Gastroesophageal sphincter (tissue), 3 donors: ENCODE data around the gene ENPP7.
"Not testable (repeated sequence)": the region's sequence is repeated elsewhere in the genome, so short reads cannot be mapped to it uniquely, and the experiment has no call there.

ENCODE experiments used
- CTCF ChIP-seq, 4 experiments: fragments of 200-600 bp in 2 of 4; fragments of 450-650 bp in 2 of 4; sonication (generic) in 1 of 4; IDR thresholded peaks; one replicate each; pipeline ENCODE4 v1.5.1; 2017 to 2019; ENCODE audit warnings: antibody characterized with exemption in 4 of 4, mild to moderate bottlenecking in 2 of 4, moderate library complexity in 2 of 4
- EP300 ChIP-seq: sonication (generic); formaldehyde crosslinking; IDR thresholded peaks from one replicate; pipeline ENCODE4 v1.6.1; 2017; ENCODE audit warnings: antibody characterized with exemption, mild to moderate bottlenecking
- POLR2A ChIP-seq, 2 donors: fragments of 450-650 bp; IDR thresholded peaks; one replicate each; pipeline ENCODE4 v1.6.1; 2017; ENCODE audit warnings: antibody characterized with exemption in 2 of 2, mild to moderate bottlenecking in 2 of 2, moderate library complexity in 1 of 2
- POLR2AphosphoS5 ChIP-seq: sonication (generic); formaldehyde crosslinking; IDR thresholded peaks from one replicate; pipeline ENCODE4 v1.6.1; 2017; ENCODE audit warnings: antibody characterized with exemption

DNA sequence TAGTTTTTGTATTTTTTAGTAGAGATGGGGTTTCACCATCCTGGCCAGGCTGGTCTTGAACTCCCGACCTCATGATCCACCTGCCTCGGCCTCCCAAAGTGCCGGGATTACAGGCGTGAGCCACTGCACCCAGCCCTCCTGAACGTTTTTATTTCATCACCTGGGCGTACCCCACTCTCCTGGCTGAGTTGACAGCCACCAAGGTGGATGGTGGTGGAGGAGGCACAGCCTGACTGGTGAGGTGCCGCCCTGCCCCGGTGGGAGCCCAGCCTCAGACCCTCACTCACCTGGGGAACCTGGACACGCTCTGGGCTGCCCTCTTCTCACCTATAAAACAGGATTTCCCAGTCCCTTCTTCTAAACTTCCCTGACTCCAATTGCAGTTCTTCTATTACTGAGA lies 42.0 kb downstream of the ENPP7 start:
- TF ChIP-seq CTCF (IDR thresholded peaks at IDR 0.05); POLR2A (IDR thresholded peaks at IDR 0.05); POLR2AphosphoS5; EP300: not testable (repeated sequence)
